ENCODE results near the gene APOA4. TPM values are rescaled to one million over a fixed set of nuclear protein-coding genes. Genes with fewer than 3 reads are reported as not detected.
"Not testable (repeated sequence)": the region's sequence is repeated elsewhere in the genome, so short reads cannot be mapped to it uniquely, and the experiment has no call there.

APOA4 gene
- total and polyA plus RNA-seq, 2 donors = 0.06 TPM; not detected in 1

DNA sequence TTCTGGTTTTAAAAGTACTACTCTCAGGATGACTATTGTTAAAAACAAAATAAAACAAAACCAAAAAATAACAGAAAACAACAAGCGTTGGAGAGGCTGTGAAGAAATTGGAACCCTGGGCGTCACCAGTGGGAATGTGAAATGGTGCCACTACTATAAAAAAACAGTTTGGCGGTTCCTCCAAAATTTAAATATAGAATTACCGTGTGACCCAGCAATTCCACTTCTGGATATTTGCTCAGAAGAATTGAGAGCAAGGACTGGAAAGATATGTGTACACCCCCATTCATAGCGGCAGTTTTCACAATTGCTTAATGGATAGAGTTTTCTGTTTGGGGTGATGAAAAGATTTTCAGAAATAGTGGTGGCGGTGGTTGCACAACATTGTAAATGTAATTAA lies 8.6 kb downstream of the APOA4 start:
- H3K4me1 ChIP-seq (ENCODE audit: insufficient read depth) = no peaks in the 10 kb centered on the region
- no peak for DNase-seq (ENCODE audit: extremely low spot score)
- WGBS = 77% methylated on average over 6 of the region's 6 CpGs

DNA sequence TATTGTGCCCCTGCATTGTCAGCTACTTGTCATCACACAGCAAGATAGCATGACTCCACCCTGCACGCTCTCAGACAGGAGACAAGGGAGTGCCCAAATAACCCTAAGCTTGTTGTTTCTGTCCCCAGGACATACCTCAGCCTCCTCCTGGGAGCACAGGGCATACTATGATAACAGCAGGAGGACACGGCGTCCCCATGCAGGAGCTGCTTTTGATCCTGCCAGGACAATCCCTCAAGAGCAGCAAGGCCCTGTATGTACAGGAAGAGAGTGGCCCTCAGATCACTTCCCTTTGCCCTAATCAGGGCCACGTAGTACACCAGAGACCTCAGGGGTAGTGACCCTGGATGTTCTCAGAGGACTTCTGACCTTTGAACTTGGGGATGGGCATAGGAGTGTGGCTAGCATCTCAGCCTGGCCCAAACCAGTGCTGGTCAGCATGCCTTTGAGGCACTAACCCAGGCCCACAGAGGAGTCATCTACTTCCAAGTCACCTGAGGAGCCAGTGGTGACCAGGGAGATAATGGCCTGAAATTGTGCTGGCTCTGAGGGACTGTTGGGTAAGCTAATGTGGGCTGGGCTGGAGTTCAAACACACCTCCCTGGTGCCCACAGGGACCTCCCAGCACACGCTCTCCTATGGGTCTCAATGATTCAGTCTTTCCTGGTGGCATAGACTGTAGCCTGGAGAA lies 9.2 kb downstream of the APOA4 start:
- Histone ChIP-seq H3K36me3 (ENCODE audit: insufficient read depth) (no peaks in the 10 kb centered on the region), H3K4me3 (ENCODE audit: low read depth, low read length) (no peak overlapping the region), H3K4me1 (ENCODE audit: insufficient read depth) (no peaks in the 10 kb centered on the region), H3K27ac (ENCODE audit: low read depth) (no peak overlapping the region)
- 72% methylated on average over 5 of the region's 5 CpGs for WGBS
- no peak for DNase-seq (ENCODE audit: extremely low spot score)

More for the DNA sequence above, 8.6 kb downstream of the APOA4 start:
- Histone ChIP-seq H3K27ac (ENCODE audit: low read depth) (no peak overlapping the region), H3K36me3 (ENCODE audit: insufficient read depth) (no peaks in the 10 kb centered on the region), H3K4me3 (ENCODE audit: low read depth, low read length) (no peak overlapping the region)

DNA sequence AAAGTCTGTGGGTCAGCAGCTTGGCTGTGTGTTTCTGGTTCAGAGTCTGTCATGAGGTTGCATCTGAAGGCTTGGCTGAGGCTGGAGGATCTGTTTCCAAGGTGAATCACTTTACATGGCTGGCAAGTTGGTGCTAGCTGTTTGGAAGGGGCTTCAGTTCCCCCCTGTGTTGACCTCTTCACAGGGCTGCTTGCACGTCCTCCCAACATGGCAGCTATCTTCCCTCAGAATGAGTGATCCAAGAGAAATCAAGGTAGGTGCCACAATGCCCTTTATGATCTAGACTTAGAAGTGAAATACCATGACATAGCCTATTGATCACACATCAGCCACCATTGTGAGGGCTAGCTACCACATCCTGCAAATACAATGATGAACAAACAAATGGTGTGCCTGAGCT lies 9.9 kb downstream of the APOA4 start:
- Histone ChIP-seq H3K36me3 (ENCODE audit: insufficient read depth) (no peaks in the 10 kb centered on the region), H3K27ac (ENCODE audit: low read depth) (no peak overlapping the region), H3K4me1 (ENCODE audit: insufficient read depth) (no peaks in the 10 kb centered on the region), H3K4me3 (ENCODE audit: low read depth, low read length) (no peak overlapping the region)
- no peak for DNase-seq (ENCODE audit: extremely low spot score)
- 92% methylated on average over 1 of the region's 1 CpG for WGBS

DNA sequence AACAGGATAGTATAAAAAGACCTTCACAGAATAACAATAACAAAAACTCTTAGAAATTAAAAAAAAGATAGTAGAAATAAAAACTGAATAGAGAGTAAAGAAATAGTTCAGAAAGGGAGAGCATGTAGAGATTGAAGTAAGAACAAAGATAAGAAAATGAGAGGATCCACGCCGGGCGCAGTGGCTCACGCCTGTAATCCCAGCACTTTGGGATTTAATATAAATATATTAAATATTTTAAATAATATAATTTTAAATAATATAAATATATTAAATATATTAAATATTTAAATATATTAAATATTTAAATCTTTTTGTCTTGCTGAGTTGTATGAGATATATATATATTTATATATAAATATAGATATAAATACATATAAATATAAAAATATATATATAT lies 11.0 kb downstream of the APOA4 start:
- H3K4me3 ChIP-seq (ENCODE audit: low read depth, low read length) = no peak overlapping the region
- no peak overlapping the region for H3K27ac ChIP-seq (ENCODE audit: low read depth)
- no peak for DNase-seq (ENCODE audit: extremely low spot score)
- H3K36me3 ChIP-seq (ENCODE audit: insufficient read depth) = no peaks in the 10 kb centered on the region
- 84% methylated on average over 4 of the region's 4 CpGs for WGBS
- H3K4me1 ChIP-seq (ENCODE audit: insufficient read depth) = no peaks in the 10 kb centered on the region

DNA sequence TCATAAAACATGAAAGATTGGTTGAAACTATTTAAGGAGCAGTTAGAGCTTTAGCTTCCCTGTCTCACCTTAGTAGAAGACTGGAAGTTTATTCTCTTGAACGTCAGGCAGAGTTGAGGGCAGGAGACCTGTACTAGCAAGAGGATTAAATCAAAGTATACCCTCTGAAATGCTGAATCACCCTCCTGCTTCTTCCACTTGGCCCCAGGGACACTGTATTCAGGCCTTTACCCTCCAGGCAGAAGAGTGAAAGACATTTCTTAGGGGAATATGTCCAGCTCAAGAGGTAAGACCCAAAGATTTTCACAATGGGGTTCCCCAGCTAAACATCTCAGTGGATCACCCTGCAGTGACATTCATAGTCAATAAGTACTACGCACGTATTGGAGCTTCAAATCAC lies 11.9 kb downstream of the APOA4 start:
- 76% methylated on average over 3 of the region's 3 CpGs for WGBS
- H3K27ac ChIP-seq (ENCODE audit: low read depth) = no peak overlapping the region
- no peaks in the 10 kb centered on the region for H3K4me1 ChIP-seq (ENCODE audit: insufficient read depth)
- no peaks in the 10 kb centered on the region for H3K36me3 ChIP-seq (ENCODE audit: insufficient read depth)
- H3K4me3 ChIP-seq (ENCODE audit: low read depth, low read length) = no peak overlapping the region
- DNase-seq (ENCODE audit: extremely low spot score) = no peak

DNA sequence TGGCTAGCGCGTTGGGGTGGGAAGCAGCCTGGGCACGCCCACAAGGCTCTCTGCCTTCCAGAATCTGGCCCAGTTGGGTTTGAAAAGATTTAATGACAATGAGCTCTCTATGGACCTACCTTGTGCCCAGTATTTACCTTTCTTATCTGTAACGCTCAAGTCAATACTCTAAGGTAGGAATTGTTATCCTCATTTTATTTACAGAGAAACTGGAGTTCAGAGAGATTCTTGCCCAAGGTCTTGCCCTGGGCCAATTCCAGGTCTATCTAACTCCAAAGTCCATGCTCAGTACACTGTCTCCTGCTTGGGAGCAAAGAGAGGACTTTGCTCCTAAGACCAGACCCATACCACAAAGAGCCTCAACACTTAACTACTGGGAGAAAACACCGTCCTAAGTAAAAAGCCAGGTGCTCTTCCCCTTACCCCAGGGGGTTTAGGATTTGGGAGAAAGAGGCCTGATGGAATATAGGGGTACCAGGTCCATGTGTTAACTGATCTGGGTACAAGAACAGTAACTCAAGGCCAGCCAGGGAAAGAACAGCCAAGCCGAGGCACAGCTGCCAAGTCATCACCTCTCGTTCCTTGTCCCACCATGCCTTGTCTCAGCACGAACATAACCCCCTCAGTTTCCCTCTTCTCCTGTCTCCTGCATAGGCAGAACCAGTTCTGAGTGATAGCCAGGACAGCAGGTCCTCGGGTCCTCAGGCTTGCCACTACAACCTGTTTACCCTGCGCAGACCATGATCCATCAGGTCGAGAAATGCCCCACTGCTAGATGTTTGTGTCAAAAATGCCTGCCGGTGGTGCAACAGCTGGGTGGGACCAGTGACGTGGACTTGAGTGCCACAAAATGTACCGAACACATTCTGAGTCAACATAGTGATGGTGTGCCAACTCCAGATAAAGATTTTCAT lies 14.6 kb downstream of the APOA4 start:
- H3K27ac ChIP-seq (ENCODE audit: low read depth) = no peak overlapping the region
- no peaks in the 10 kb centered on the region for H3K4me1 ChIP-seq (ENCODE audit: insufficient read depth)
- H3K4me3 ChIP-seq (ENCODE audit: low read depth, low read length) = no peak overlapping the region
- DNase-seq (ENCODE audit: extremely low spot score) = no peak
- H3K36me3 ChIP-seq (ENCODE audit: insufficient read depth) = no peaks in the 10 kb centered on the region
- WGBS = 79% methylated on average over 14 of the region's 14 CpGs

DNA sequence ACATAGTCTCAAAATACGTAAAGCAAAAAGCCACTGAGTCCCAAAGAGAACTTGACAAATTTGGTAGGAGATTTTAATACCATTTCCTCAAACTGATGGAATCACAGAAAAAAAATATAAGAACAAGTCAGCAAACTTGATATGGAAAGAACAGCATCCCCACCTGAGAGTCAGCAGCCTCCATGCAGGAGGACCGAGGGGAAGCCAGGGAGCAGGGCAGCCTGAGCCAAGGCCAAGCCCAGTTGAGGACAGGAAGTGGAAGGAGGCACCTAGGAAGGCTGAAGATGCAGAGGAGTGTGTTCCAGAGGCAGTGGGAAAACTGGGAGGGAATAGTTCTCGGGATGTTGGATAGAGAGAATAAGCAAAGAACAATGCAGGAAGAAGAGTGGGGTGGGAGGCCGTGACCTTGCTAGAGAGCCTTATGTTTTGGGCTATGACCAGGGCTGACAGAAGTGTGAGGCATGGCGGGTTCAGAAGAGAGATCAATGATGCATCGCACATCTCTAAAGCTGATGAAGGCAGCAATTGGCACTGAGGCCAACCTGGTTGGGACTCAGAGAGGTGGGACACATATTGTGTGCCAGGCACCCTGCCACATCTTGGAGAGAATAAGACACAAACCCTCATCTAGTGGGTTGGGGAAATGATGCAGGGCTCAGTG lies 15.4 kb downstream of the APOA4 start:
- H3K36me3 ChIP-seq (ENCODE audit: insufficient read depth) = no peaks in the 10 kb centered on the region
- H3K27ac ChIP-seq (ENCODE audit: low read depth) = no peak overlapping the region
- 91% methylated on average over 6 of the region's 6 CpGs for WGBS
- no peak for DNase-seq (ENCODE audit: extremely low spot score)
- no peaks in the 10 kb centered on the region for H3K4me1 ChIP-seq (ENCODE audit: insufficient read depth)
- no peak overlapping the region for H3K4me3 ChIP-seq (ENCODE audit: low read depth, low read length)

DNA sequence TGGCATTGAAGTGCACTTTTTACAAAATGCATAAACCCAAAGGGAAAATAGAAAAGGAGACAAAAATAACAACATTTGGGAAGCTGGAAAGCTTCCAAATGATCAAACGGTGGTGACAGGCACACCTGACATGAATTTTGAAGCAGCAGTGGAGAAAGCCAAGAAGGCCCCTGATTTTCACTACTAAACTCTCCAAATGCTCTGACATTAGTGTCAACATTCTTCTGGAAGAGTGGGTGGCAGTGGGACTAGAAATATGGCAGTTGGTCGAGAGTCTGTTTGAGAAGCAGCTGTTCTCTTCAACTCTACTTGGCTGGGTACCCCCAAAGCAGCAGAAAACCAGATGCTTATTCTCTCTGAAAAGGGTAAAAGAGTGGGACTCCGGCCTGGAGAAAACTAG lies 19.1 kb downstream of the APOA4 start:
- DNase-seq (ENCODE audit: extremely low spot score) = no peak
- Histone ChIP-seq H3K4me3 (ENCODE audit: low read depth, low read length) (no peak overlapping the region), H3K4me1 (ENCODE audit: insufficient read depth) (no peaks in the 10 kb centered on the region), H3K27ac (ENCODE audit: low read depth) (no peak overlapping the region), H3K36me3 (ENCODE audit: insufficient read depth) (no peaks in the 10 kb centered on the region)
- 57% methylated on average over 3 of the region's 3 CpGs for WGBS

DNA sequence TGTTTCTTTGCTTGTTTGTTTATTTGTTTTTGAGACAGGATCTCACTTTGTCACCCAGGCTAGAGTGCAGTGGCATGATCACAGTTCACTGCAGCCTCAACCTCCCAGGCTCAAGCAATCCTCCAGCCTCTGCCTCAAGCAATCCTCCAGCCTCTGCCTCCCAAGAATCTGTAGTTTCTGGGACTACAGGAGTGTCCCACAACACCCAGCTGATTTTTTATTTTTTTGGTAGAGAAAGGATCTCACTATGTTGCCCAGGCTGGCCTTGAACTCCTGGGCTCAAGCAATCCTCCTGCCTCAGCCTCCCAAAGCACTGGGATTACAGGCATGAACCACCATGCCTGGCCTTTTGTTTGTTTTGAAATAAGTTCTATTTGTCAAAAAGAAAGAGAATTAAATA lies 21.4 kb downstream of the APOA4 start:
- not testable (repeated sequence) for H3K4me3 ChIP-seq (ENCODE audit: low read depth, low read length); H3K4me1 ChIP-seq (ENCODE audit: insufficient read depth); DNase-seq (ENCODE audit: extremely low spot score); H3K36me3 ChIP-seq (ENCODE audit: insufficient read depth); H3K27ac ChIP-seq (ENCODE audit: low read depth)

DNA sequence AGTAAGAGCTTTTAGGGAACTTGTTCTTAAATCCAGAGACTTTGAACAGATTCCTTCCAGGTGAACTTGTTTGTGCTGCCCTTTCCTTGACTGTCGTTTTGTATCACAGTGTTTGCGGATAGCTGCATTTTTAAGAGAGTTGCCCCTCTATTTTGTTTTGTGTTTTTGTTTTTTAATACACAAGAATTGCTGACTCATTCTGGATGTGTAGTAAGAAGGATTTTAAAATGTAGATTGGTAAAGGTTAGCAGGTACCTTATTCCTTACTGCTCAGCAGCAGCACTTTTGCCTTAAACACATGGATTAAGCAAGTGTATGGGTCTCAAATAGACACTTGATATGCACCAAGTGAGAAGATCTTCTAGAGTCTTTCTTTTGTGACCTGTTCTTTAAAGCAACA lies 22.5 kb downstream of the APOA4 start:
- no peaks in the 10 kb centered on the region for H3K36me3 ChIP-seq (ENCODE audit: insufficient read depth)
- H3K4me3 ChIP-seq (ENCODE audit: low read depth, low read length) = no peak overlapping the region
- 92% methylated on average over 2 of the region's 2 CpGs for WGBS
- no peak overlapping the region for H3K27ac ChIP-seq (ENCODE audit: low read depth)
- DNase-seq (ENCODE audit: extremely low spot score) = no peak
- no peaks in the 10 kb centered on the region for H3K4me1 ChIP-seq (ENCODE audit: insufficient read depth)

DNA sequence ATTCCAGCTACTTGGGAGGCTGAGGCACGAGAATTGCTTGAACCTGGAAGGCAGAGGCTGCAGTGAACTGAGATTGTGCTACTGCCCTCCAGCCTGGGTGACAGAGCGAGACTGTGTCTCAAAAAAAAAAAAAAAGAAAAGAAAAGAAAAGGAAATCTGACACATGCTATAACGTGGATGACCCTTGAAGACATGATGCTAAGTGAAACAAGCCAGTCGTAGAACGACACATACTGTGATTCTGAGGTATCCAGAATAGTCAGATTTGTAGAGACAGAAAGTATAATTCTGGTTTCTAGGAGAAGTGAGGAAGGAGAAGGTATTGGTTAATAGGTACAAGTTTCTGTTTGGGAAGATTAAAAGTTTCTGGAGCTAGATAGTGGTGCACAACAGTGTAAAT lies 24.7 kb downstream of the APOA4 start:
- Histone ChIP-seq H3K27ac (ENCODE audit: low read depth) (no peak overlapping the region), H3K36me3 (ENCODE audit: insufficient read depth) (no peaks in the 10 kb centered on the region), H3K4me3 (ENCODE audit: low read depth, low read length) (no peak overlapping the region), H3K4me1 (ENCODE audit: insufficient read depth) (no peaks in the 10 kb centered on the region)
- 81% methylated on average over 5 of the region's 5 CpGs for WGBS
- DNase-seq (ENCODE audit: extremely low spot score) = no peak

DNA sequence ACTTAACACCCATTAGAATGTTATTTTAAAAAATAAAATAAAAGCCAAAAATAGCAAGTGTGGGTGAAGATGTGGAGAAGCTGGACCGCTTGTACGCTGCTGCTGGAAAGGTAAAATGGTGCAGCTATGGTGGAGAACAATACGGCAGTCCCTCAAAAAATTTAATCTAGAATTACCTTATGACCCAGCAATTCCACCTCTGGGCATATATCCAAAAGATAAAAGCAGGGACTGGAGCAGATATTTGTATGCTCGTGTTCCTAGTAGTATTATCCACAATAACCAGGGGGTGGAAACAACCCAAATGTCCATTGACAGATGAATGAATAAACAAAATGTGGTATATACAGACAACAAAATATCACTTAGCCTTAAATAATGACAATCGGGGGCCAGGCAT lies 25.3 kb downstream of the APOA4 start:
- no peak overlapping the region for H3K27ac ChIP-seq (ENCODE audit: low read depth)
- DNase-seq (ENCODE audit: extremely low spot score) = no peak
- 76% methylated on average over 5 of the region's 5 CpGs for WGBS

DNA sequence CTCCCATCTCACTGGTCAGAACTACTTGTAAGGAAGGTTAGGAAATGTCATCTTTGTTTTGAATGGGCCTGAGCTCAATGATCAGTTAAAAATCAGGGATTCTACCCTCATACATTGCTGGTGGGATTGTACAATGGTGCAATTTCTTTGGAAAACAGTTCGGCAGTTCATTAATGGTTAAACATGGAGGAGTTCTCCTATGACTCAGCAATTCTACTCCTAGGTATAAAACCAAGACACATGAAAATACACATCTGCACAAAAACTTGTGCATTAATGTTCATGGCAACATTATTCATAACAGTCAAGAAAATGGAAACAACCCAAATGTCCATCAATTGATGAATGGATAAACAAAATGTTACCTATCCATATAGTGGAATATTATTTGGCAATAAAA lies 26.6 kb downstream of the APOA4 start:
- no peak overlapping the region for H3K4me3 ChIP-seq (ENCODE audit: low read depth, low read length)
- no peaks in the 10 kb centered on the region for H3K36me3 ChIP-seq (ENCODE audit: insufficient read depth)
- no peak overlapping the region for H3K27ac ChIP-seq (ENCODE audit: low read depth)
- WGBS = 88% methylated on average over 1 of the region's 1 CpG
- DNase-seq (ENCODE audit: extremely low spot score) = no peak
- H3K4me1 ChIP-seq (ENCODE audit: insufficient read depth) = no peaks in the 10 kb centered on the region

More for the DNA sequence above, 25.3 kb downstream of the APOA4 start:
- Histone ChIP-seq H3K4me3 (ENCODE audit: low read depth, low read length) (no peak overlapping the region), H3K36me3 (ENCODE audit: insufficient read depth) (no peaks in the 10 kb centered on the region), H3K4me1 (ENCODE audit: insufficient read depth) (no peaks in the 10 kb centered on the region)

DNA sequence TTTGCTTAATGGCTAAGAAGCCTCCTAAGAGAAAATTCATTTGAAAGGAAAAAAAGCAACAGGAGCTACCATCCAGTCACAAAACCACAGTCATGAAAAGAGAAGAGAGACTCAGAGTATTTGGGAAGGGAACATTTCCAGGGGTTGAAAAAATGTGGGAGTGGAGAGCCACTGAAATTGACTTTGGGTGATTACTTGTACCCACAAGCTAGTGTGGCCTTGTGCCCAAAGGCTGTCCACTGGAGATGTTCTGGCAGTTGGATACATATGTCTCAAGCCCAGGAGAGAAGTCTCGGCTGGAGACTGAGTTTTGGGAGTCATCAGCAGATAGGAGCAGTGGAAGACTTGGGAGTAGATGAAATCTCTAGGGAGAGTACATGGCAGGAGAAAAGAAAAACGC lies 28.3 kb downstream of the APOA4 start:
- Histone ChIP-seq H3K4me1 (ENCODE audit: insufficient read depth) (no peaks in the 10 kb centered on the region), H3K36me3 (ENCODE audit: insufficient read depth) (no peaks in the 10 kb centered on the region), H3K27ac (ENCODE audit: low read depth) (no peak overlapping the region), H3K4me3 (ENCODE audit: low read depth, low read length) (no peak overlapping the region)
- 85% methylated on average over 2 of the region's 2 CpGs for WGBS
- DNase-seq (ENCODE audit: extremely low spot score) = no peak

Measured in urinary bladder (tissue), 4 donors.